Measurements from ENCODE around the gene CNGA4.

DNA sequence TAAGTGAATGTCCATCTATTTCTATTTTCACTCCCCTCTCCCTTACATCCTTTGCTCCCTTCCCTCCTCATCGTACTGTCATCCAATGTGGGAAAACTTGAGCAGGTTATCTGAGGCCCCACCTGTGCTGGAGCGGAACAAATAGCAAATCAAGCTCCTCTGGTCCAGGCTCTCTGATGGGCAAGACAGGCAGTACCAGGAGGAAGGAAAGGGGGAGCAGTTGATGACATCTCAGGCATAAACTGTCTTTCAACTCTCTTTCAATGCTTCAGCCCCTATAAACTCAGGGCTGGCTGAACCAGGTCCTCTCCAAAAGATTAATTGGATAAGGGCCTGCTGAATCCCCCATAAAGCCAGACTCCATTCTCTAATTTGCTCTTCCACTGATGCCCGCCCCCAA lies 19.3 kb downstream of the CNGA4 start:
- TF ChIP-seq, protein P1, sequence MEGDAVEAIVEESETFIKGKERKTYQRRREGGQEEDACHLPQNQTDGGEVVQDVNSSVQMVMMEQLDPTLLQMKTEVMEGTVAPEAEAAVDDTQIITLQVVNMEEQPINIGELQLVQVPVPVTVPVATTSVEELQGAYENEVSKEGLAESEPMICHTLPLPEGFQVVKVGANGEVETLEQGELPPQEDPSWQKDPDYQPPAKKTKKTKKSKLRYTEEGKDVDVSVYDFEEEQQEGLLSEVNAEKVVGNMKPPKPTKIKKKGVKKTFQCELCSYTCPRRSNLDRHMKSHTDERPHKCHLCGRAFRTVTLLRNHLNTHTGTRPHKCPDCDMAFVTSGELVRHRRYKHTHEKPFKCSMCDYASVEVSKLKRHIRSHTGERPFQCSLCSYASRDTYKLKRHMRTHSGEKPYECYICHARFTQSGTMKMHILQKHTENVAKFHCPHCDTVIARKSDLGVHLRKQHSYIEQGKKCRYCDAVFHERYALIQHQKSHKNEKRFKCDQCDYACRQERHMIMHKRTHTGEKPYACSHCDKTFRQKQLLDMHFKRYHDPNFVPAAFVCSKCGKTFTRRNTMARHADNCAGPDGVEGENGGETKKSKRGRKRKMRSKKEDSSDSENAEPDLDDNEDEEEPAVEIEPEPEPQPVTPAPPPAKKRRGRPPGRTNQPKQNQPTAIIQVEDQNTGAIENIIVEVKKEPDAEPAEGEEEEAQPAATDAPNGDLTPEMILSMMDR (IDR thresholded peaks at IDR 0.05) = no peak
- no peak for TF ChIP-seq POLR2A (IDR thresholded peaks at IDR 0.05)

Measured in Peyer's patch (tissue), 4 donors.